ENCODE results near the gene ZNF200.

Gene ZNF200

GRCh38 chr16:3179651-3180050 lies 55.3 kb downstream of the ZNF200 start:
- DNase-seq (ENCODE audit: low read depth in 2 of 3, low spot score in 2 of 3) = no peak

GRCh38 chr16:3175157-3176093 lies 59.5 kb downstream of the ZNF200 start:
- peak in 1 of 3 experiments; percentile 83 for DNase-seq (ENCODE audit: low read depth in 2 of 3, low spot score in 2 of 3)

GRCh38 chr16:3174618-3175148 lies 60.3 kb downstream of the ZNF200 start:
- no peak for DNase-seq (ENCODE audit: low read depth in 2 of 3, low spot score in 2 of 3)

GRCh38 chr16:3173892-3174617 lies 60.9 kb downstream of the ZNF200 start:
- DNase-seq (ENCODE audit: low read depth in 2 of 3, low spot score in 2 of 3) = no peak

All from activated CD8-positive, alpha-beta memory T cell treated with anti-CD3 and anti-CD28 coated beads for 48 hours (primary cell).